ENCODE results near the gene FCRLB.
"Not testable (repeated sequence)": the region's sequence is repeated elsewhere in the genome, so short reads cannot be mapped to it uniquely, and the experiment has no call there.

FCRLB gene

GRCh38 chr1:161720956-161721737 is at the start of gene FCRLB:
FCRLB (plus strand) TSS chr1:161721544; CDS start chr1:161722673, 1,129 bp downstream.
- Histone ChIP-seq H3K4me3 (replicated peaks; ENCODE audit: low read depth, low read length) (no peak within 1 kb of the TSS), H3K27me3 (replicated peaks; ENCODE audit: control insufficient read depth, insufficient read depth, low read length) (no peaks in the 10 kb centered on the region), H3K36me3 (ENCODE audit: control insufficient read depth, insufficient read depth, low read length) (no peaks in the 10 kb centered on the region)
- DNase-seq (ENCODE audit: extremely low read depth, insufficient read length): no peak
- TF ChIP-seq, protein P1, sequence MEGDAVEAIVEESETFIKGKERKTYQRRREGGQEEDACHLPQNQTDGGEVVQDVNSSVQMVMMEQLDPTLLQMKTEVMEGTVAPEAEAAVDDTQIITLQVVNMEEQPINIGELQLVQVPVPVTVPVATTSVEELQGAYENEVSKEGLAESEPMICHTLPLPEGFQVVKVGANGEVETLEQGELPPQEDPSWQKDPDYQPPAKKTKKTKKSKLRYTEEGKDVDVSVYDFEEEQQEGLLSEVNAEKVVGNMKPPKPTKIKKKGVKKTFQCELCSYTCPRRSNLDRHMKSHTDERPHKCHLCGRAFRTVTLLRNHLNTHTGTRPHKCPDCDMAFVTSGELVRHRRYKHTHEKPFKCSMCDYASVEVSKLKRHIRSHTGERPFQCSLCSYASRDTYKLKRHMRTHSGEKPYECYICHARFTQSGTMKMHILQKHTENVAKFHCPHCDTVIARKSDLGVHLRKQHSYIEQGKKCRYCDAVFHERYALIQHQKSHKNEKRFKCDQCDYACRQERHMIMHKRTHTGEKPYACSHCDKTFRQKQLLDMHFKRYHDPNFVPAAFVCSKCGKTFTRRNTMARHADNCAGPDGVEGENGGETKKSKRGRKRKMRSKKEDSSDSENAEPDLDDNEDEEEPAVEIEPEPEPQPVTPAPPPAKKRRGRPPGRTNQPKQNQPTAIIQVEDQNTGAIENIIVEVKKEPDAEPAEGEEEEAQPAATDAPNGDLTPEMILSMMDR (IDR thresholded peaks at IDR 0.05; ENCODE audit: insufficient read depth, low read length, poor library complexity, severe bottlenecking): no peak

DNA sequence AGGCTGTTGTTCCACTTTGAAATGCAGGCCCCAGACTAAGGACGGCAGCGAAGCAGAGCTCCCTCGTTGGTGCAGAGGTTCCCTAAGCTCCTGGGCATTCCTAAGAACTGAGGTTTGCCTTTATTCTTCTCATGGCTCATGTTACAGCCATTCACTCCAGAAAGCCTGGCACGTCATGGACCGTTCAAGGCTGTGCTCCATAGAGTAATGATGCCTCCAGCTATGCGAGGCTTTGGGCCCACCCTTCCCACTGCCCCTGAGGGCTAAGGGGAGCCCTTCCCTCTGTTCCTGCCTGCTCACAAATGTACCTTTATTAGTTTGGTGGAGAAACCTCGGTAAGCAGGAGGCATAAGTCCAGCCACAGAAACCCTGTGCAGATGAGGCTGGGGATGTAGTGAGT is 47.9 kb upstream of the FCRLB start:
- H3K4me3 ChIP-seq (replicated peaks; ENCODE audit: low read depth, low read length); DNase-seq (ENCODE audit: extremely low read depth, insufficient read length); H3K36me3 ChIP-seq (ENCODE audit: control insufficient read depth, insufficient read depth, low read length); H3K27me3 ChIP-seq (replicated peaks; ENCODE audit: control insufficient read depth, insufficient read depth, low read length): not testable (repeated sequence)

DNA sequence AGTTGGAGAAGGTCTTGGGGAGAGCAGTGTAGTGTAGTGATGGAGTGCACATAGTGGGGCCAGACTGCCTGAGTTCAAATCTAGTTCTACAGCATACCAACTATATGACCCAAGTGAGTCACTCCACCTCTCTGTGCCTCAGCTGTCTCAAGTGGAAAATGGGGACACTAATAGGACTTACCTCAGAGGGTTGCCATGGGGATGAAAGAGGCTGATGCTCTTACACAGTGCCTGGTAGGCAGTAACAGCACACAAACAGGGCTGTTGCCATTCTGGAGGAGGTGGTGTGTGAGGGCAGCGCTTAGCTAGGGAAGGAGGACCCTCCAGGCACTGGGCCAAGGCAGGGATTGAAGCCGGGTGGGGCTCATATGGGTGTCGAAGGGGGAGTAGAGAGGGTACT is 46.9 kb upstream of the FCRLB start:
- not testable (repeated sequence) for H3K27me3 ChIP-seq (replicated peaks; ENCODE audit: control insufficient read depth, insufficient read depth, low read length); H3K36me3 ChIP-seq (ENCODE audit: control insufficient read depth, insufficient read depth, low read length); DNase-seq (ENCODE audit: extremely low read depth, insufficient read length); H3K4me3 ChIP-seq (replicated peaks; ENCODE audit: low read depth, low read length)

DNA sequence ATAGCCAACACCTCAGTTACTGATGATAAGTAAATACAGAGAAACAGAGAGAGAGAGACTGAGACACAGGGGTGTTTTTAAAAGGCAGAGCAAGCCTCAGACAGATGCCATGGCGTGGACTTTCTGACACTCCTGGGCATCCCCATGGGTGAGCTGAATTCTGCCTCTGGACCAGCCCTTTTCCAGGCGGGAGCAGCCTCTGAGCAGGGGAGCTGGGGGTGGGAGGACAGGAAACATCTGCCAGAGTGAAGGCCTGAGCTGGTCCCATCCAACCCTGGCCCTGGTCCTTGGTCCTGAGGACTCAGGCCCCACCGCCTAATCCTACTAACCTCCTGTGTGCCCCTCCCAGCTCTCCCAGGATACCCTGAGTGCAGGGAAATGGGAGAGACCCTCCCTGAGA is 46.4 kb upstream of the FCRLB start:
- not testable (repeated sequence) for H3K4me3 ChIP-seq (replicated peaks; ENCODE audit: low read depth, low read length); H3K36me3 ChIP-seq (ENCODE audit: control insufficient read depth, insufficient read depth, low read length); H3K27me3 ChIP-seq (replicated peaks; ENCODE audit: control insufficient read depth, insufficient read depth, low read length); DNase-seq (ENCODE audit: extremely low read depth, insufficient read length)

DNA sequence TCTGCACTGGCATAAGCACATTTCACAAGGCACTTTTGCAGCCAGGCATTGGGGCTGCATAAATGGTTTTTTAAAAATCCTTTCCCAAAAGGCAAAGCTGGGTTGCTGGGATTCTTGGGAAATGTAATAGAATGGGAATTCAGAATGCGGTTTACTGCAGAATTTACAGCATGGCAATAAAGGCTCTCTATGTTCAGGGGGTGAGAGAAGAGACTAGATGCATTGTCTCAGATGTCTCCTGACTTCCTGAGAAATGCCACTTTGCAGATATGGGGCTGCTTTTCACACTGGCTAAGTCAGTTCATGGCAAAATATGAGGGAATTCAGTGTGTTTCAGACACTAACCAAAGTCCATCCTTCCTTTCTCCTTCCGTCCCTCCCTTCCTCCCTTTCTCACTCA is 44.9 kb upstream of the FCRLB start:
- no peak for DNase-seq (ENCODE audit: extremely low read depth, insufficient read length)
- Histone ChIP-seq H3K27me3 (replicated peaks; ENCODE audit: control insufficient read depth, insufficient read depth, low read length) (no peaks in the 10 kb centered on the region), H3K4me3 (replicated peaks; ENCODE audit: low read depth, low read length) (no peak overlapping the region), H3K36me3 (ENCODE audit: control insufficient read depth, insufficient read depth, low read length) (peaks cover 4% of the 10 kb centered on the region)
- TF ChIP-seq, protein P1 (IDR thresholded peaks at IDR 0.05; ENCODE audit: insufficient read depth, low read length, poor library complexity, severe bottlenecking): no peak

- H3K36me3 ChIP-seq (ENCODE audit: control insufficient read depth, insufficient read depth, low read length): peaks cover 3% of the 10 kb centered on the region
- H3K4me3 ChIP-seq (replicated peaks; ENCODE audit: low read depth, low read length): no peak overlapping the region
- DNase-seq (ENCODE audit: extremely low read depth, insufficient read length): no peak
- TF ChIP-seq, protein P1 (IDR thresholded peaks at IDR 0.05; ENCODE audit: insufficient read depth, low read length, poor library complexity, severe bottlenecking): no peak
- H3K27me3 ChIP-seq (replicated peaks; ENCODE audit: control insufficient read depth, insufficient read depth, low read length): no peaks in the 10 kb centered on the region
These were observed 44.2 kb upstream of the FCRLB start for GRCh38 chr1:161676958-161677689.

- DNase-seq (ENCODE audit: extremely low read depth, insufficient read length): no peak
- H3K27me3 ChIP-seq (replicated peaks; ENCODE audit: control insufficient read depth, insufficient read depth, low read length): no peaks in the 10 kb centered on the region
These were observed 42.8 kb upstream of the FCRLB start for GRCh38 chr1:161678500-161678899.

More at GRCh38 chr1:161678500-161678899, 42.8 kb upstream of the FCRLB start:
- Histone ChIP-seq H3K4me3 (replicated peaks; ENCODE audit: low read depth, low read length) (no peak overlapping the region), H3K36me3 (ENCODE audit: control insufficient read depth, insufficient read depth, low read length) (peaks cover 1% of the 10 kb centered on the region)
- TF ChIP-seq, protein P1 (IDR thresholded peaks at IDR 0.05; ENCODE audit: insufficient read depth, low read length, poor library complexity, severe bottlenecking): no peak

Data from GM06990 (cell line).